GM10847 (cell line): ENCODE measurements around the gene AGA.

Experiments
- POLR2A ChIP-seq: IDR thresholded peaks from 2 replicates; pipeline ENCODE4 v1.6.1; 2011; ENCODE audit not compliant: insufficient read length; ENCODE audit errors: extremely low read depth

Gene AGA

GRCh38 chr4:177453116-177453515, 10.9 kb upstream of the AGA start:
- TF ChIP-seq POLR2A = no peak

- no peak for TF ChIP-seq POLR2A
Observed at GRCh38 chr4:177451108-177451500, 8.9 kb upstream of the AGA start.

- TF ChIP-seq POLR2A = no peak
Observed at GRCh38 chr4:177450426-177451107, 8.3 kb upstream of the AGA start.

- no peak for TF ChIP-seq POLR2A
Observed at GRCh38 chr4:177448850-177449249, 6.6 kb upstream of the AGA start.

GRCh38 chr4:177447417-177448004, 5.3 kb upstream of the AGA start:
- no peak for TF ChIP-seq POLR2A

- no peak for TF ChIP-seq POLR2A
Observed at GRCh38 chr4:177446586-177446985, 4.3 kb upstream of the AGA start.

- TF ChIP-seq POLR2A = no peak
Observed at GRCh38 chr4:177444911-177445736, 2.9 kb upstream of the AGA start.

- TF ChIP-seq POLR2A = no peak
Observed at GRCh38 chr4:177441061-177441802, 1.0 kb downstream of the AGA start.

GRCh38 chr4:177436456-177436855, 5.8 kb downstream of the AGA start:
- no peak for TF ChIP-seq POLR2A

DNA sequence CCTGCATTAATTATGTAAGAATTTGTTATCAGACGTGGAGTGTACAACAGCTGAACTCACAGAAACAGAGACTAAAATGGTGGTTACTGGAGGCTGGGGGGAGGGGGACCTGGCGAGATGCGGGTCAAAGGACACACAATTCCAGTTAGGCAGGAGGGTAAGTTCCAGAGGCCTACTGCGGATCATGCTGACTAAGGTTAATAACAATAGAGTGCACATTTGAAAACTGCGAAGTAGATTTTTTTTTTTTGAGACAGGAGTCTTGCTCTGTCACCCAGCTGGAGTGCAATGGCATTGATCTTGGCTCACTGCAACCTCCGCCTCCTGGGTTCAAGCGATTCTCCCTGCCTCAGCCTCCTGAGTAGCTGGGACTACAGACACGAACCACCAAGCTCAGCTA, 7.6 kb downstream of the AGA start:
- no peak for TF ChIP-seq POLR2A

- TF ChIP-seq POLR2A = no peak
Observed at GRCh38 chr4:177427192-177427591, 15.0 kb downstream of the AGA start.

DNA sequence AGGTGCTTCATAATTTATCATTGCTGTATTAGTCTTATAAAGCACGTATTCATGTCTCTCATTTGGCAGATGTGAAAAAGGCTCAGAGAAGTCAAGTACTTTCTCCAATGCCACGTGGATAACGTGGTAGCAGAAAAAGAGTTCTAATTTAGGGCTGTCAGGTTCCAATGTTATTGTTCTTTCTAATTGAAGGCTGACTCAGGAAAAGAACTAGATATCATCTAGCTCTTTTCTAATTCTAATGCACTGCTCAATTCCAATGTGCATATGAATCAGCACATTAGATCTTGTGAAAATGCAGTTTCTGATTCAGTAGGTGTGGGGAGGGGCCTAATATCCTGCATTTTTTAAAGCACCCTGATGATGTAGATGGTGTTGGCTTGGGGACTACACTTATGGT, 22.8 kb downstream of the AGA start:
- no peak for TF ChIP-seq POLR2A

DNA sequence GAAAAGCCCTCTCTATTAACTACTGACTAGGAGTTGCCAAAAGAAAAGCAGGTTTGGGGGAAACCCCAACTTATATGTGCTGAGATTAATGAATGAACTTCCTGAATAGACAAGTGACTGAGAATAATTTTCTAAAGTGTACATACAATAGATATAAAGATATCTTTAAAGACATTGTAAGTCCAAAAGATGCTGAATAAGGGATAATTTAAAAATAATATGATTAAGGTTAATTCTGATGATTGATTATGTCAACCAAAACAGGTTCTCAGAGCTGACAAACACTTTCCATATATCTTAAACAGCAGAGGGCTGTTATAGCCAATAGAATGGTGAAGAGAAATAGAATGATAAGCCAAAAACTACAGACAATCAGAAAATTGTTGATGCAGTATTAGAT, 28.6 kb downstream of the AGA start:
- no peak for TF ChIP-seq POLR2A

GRCh38 chr4:177413076-177413475, 29.2 kb downstream of the AGA start:
- TF ChIP-seq POLR2A = no peak

GRCh38 chr4:177411996-177412395, 30.2 kb downstream of the AGA start:
- TF ChIP-seq POLR2A = no peak
